ENCODE data around the gene DMKN. TPM values are rescaled to one million over a fixed set of nuclear protein-coding genes. Genes with fewer than 3 reads are reported as not detected.

Gene DMKN
- total RNA-seq, 4 donors from 2014 or later: 164 to 348 (median 213) TPM

GRCh38 chr19:35540356-35540927, 27.0 kb upstream of the DMKN start:
- Histone ChIP-seq H3K4me1 (peaks cover 9 to 11% of the 10 kb centered on the region in 2 donors), H3K4me3 (replicated peaks in 1 of 3) (no peak overlapping the region), H3K36me3 (no peaks in the 10 kb centered on the region), H3K9me3 (no peaks in the 10 kb centered on the region), H3K27ac (no peak overlapping the region), H3K27me3 (no peaks in the 10 kb centered on the region)
- TF ChIP-seq, protein P1, sequence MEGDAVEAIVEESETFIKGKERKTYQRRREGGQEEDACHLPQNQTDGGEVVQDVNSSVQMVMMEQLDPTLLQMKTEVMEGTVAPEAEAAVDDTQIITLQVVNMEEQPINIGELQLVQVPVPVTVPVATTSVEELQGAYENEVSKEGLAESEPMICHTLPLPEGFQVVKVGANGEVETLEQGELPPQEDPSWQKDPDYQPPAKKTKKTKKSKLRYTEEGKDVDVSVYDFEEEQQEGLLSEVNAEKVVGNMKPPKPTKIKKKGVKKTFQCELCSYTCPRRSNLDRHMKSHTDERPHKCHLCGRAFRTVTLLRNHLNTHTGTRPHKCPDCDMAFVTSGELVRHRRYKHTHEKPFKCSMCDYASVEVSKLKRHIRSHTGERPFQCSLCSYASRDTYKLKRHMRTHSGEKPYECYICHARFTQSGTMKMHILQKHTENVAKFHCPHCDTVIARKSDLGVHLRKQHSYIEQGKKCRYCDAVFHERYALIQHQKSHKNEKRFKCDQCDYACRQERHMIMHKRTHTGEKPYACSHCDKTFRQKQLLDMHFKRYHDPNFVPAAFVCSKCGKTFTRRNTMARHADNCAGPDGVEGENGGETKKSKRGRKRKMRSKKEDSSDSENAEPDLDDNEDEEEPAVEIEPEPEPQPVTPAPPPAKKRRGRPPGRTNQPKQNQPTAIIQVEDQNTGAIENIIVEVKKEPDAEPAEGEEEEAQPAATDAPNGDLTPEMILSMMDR (IDR thresholded peaks at IDR 0.05): no peak
- TF ChIP-seq POLR2A (IDR thresholded peaks at IDR 0.05): no peak
- intact Hi-C loops (cut with DNase I): no loop called here
- DNase-seq: no peak
- 74 to 89% methylated on average over 7 of the region's 7 CpGs for WGBS, 2 donors

GRCh38 chr19:35539850-35540249, 26.4 kb upstream of the DMKN start:
- Histone ChIP-seq H3K4me3 (replicated peaks in 1 of 3) (no peak overlapping the region), H3K27me3 (no peaks in the 10 kb centered on the region), H3K9me3 (no peaks in the 10 kb centered on the region), H3K4me1 (peaks cover 8 to 9% of the 10 kb centered on the region in 2 donors), H3K27ac (no peak overlapping the region), H3K36me3 (no peaks in the 10 kb centered on the region)
- TF ChIP-seq, protein P1 (IDR thresholded peaks at IDR 0.05): no peak
- TF ChIP-seq POLR2A (IDR thresholded peaks at IDR 0.05): no peak
- intact Hi-C loops (cut with DNase I): no loop called here
- 91 to 95% methylated on average over 10 to 11 of the region's 12 CpGs for WGBS, 2 donors
- no peak for DNase-seq

GRCh38 chr19:35539314-35539713, 25.9 kb upstream of the DMKN start:
- no peak overlapping the region for H3K4me3 ChIP-seq (replicated peaks in 1 of 3)
- TF ChIP-seq POLR2A (IDR thresholded peaks at IDR 0.05): no peak
- TF ChIP-seq, protein P1 (IDR thresholded peaks at IDR 0.05): no peak
- WGBS, 2 donors: 81 to 82% methylated on average over 6 of the region's 6 CpGs
- peaks cover 3 to 5% of the 10 kb centered on the region in 2 donors for H3K4me1 ChIP-seq
- H3K27ac ChIP-seq: no peak overlapping the region
- no peaks in the 10 kb centered on the region for H3K27me3 ChIP-seq
- intact Hi-C loops (cut with DNase I): no loop called here
- no peaks in the 10 kb centered on the region for H3K9me3 ChIP-seq
- DNase-seq: no peak
- H3K36me3 ChIP-seq: no peaks in the 10 kb centered on the region

DNA sequence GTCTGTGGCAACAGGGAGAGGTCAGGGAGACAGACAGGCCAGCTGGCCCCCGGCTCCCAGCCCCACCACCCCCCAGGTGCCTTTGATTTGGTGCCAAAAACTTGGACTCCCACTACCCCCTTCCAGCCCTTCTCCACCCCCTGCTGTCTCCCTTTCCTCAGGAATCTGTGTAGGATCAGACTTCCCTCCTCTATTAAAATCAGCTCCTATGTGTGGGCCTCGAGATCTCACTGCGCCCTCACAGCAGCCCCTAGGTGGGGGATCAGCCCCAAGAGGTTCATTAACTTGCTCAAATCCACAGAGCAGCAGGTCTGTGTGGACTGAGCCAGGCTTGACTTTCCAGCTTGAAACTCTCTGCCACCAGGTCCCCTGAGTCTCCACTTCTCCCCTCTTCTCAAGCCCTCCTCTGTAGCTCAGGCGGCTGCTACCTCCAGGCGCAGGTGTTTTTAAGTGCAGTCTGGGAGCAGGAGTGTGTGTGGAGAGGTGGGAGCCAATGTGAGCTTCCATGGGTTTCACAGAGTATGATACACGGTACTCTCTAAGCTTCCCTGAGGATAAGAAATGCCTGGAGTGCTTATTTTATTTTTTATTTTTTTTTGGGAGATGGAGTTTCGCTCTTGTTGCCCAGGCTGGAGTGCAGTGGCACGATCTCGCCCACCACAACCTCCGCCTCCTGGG, 21.5 kb upstream of the DMKN start:
- no peak for DNase-seq
- peaks cover 0 to 11% of the 10 kb centered on the region in 2 donors for H3K4me1 ChIP-seq
- no peak for TF ChIP-seq POLR2A (IDR thresholded peaks at IDR 0.05)
- TF ChIP-seq, protein P1 (IDR thresholded peaks at IDR 0.05): no peak
- WGBS, 2 donors: 58 to 61% methylated on average over 10 of the region's 10 CpGs
- no peak overlapping the region for H3K27ac ChIP-seq
- H3K27me3 ChIP-seq: no peaks in the 10 kb centered on the region
- H3K4me3 ChIP-seq (replicated peaks in 1 of 3): no peak overlapping the region
- intact Hi-C loops (cut with DNase I): no loop called here
- no peaks in the 10 kb centered on the region for H3K9me3 ChIP-seq
- H3K36me3 ChIP-seq: no peaks in the 10 kb centered on the region

DNA sequence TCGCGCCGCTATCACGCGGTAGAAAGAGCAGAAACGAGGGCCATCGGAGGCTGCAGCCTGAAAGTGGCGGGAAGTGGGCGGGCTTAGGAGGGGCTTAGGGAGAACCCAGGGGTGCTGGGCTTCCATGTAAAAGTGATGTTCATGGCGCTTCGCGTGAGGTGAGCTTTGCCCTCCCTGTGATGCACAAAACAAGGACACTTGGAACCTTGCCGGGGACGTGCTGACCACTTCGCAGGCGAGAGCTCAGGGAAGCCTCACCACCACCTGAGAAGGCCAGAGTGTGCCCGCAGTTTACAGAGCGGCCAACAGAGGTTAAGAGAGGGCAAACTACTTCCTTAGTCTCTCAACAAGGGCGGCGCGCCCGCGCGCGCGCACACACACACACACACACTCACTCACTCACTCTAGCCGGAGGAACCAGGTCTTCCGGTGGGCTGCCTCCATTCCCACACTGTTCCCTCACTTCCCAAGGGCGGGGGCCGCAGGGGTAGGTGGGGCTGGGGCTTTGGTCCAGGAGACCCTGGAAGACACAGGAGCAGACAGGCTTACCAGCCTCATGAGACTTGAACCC, 20.5 kb upstream of the DMKN start:
- peak; percentile 77 to 86 for DNase-seq
- Histone ChIP-seq H3K9me3 (no peaks in the 10 kb centered on the region), H3K27ac (no peak overlapping the region), H3K4me1 (peaks cover 0 to 11% of the 10 kb centered on the region in 2 donors), H3K4me3 (replicated peaks in 1 of 3) (no peak overlapping the region), H3K36me3 (no peaks in the 10 kb centered on the region), H3K27me3 (no peaks in the 10 kb centered on the region)
- intact Hi-C loops (cut with DNase I): no loop called here
- WGBS, 2 donors: 7 to 10% methylated on average over 22 to 23 of the region's 30 CpGs
- TF ChIP-seq, protein P1 (IDR thresholded peaks at IDR 0.05): no peak
- TF ChIP-seq POLR2A (IDR thresholded peaks at IDR 0.05): no peak
